ENCODE results near the gene RIMKLA. TPM values are rescaled to one million over a fixed set of nuclear protein-coding genes. Genes with fewer than 3 reads are reported as not detected.

RIMKLA gene
- total RNA-seq, 1 donor from 2014 or later, result 0.10 TPM

Other genes with a start within 250 kb of the RIMKLA start
- gene GUCA2B, start 227.4 kb upstream of the RIMKLA start, total RNA-seq, result not detected
- gene GUCA2A, start 216.0 kb upstream of the RIMKLA start, total RNA-seq, result not detected
- 60.5 TPM for gene FOXJ3, start 45.6 kb upstream of the RIMKLA start, total RNA-seq
- gene ZMYND12, start 75.2 kb downstream of the RIMKLA start, total RNA-seq, result 0.30 TPM
- 26.3 TPM for gene PPCS, start 75.8 kb downstream of the RIMKLA start, total RNA-seq
- 1.8 TPM for gene CCDC30, start 82.5 kb downstream of the RIMKLA start, total RNA-seq

Measured in skin of body (tissue), 1 donor.